PFSK-1 (cell line): ENCODE measurements around the gene BIRC5.

Experiments used
- FOXP2 ChIP-seq: optimal IDR thresholded peaks from 2 replicates; pipeline ENCODE3; 2011; ENCODE audit warnings: borderline replicate concordance, control low read depth, inconsistent platforms; ENCODE audit not compliant: insufficient read depth; ENCODE audit errors: extremely low read length, extremely low read depth
- POLR2AphosphoS5 ChIP-seq: IDR thresholded peaks from 2 replicates; pipeline ENCODE4 v1.6.1; 2012; ENCODE audit warnings: low read depth, mild to moderate bottlenecking, control low read depth, low read length, moderate library complexity
- SIN3A ChIP-seq: IDR thresholded peaks from 2 replicates; pipeline ENCODE4 v1.6.1; 2012; ENCODE audit warnings: mild to moderate bottlenecking, low read length, moderate library complexity, borderline replicate concordance; ENCODE audit not compliant: insufficient read depth
- TAF1 ChIP-seq: IDR thresholded peaks from 2 replicates; pipeline ENCODE4 v1.6.1; 2012; ENCODE audit warnings: low read length, control low read depth, borderline replicate concordance; ENCODE audit not compliant: insufficient read depth

GRCh38 chr17:78259192-78259554, 45.1 kb downstream of the BIRC5 start:
- TF ChIP-seq POLR2AphosphoS5, result no peak
- no peak for TF ChIP-seq TAF1
- TF ChIP-seq SIN3A, result no peak
- TF ChIP-seq FOXP2, result no peak
